Hepatocyte (in vitro differentiated cells): ENCODE results near the gene TTC7B. TPM values are rescaled to one million over a fixed set of nuclear protein-coding genes. Genes with fewer than 3 reads are reported as not detected.

Source experiments
- DNase-seq: peaks from one replicate; pipeline ENCODE4 v3.0.0-alpha.2; 2016; ENCODE audit warnings: low spot score
- H2AFZ ChIP-seq: fragments of 200-600 bp; sonication (generic); 2 replicates; pipeline ENCODE4 v1.6.0; 2016; ENCODE audit warnings: antibody characterized with exemption, mild to moderate bottlenecking
- H3K27ac ChIP-seq: fragments of 200-600 bp; sonication (generic); 2 replicates; pipeline ENCODE4 v1.5.1; 2016; ENCODE audit warnings: mild to moderate bottlenecking
- H3K27me3 ChIP-seq: fragments of 200-600 bp; sonication (generic); 2 replicates; pipeline ENCODE4 v1.6.1; 2016
- H3K36me3 ChIP-seq: fragments of 200-600 bp; sonication (generic); replicated peaks from 2 replicates; pipeline ENCODE4 v1.5.1; 2016; ENCODE audit warnings: low read depth; ENCODE audit not compliant: insufficient read depth
- H3K4me1 ChIP-seq: fragments of 200-600 bp; sonication (generic); 2 replicates; pipeline ENCODE4 v1.5.1; 2016; ENCODE audit warnings: mild to moderate bottlenecking, moderate library complexity; ENCODE audit not compliant: insufficient read depth
- H3K4me2 ChIP-seq: fragments of 200-600 bp; sonication (generic); 2 replicates; pipeline ENCODE4 v1.6.0; 2016
- H3K4me3 ChIP-seq: fragments of 200-600 bp; sonication (generic); 2 replicates; pipeline ENCODE4 v1.5.1; 2016; ENCODE audit warnings: mild to moderate bottlenecking
- H3K79me2 ChIP-seq: fragments of 200-600 bp; sonication (generic); 2 replicates; pipeline ENCODE4 v1.6.0; 2017; ENCODE audit warnings: mild to moderate bottlenecking
- H3K9me2 ChIP-seq: fragments of 200-600 bp; sonication (generic); replicated peaks from 2 replicates; pipeline ENCODE4 v1.6.0; 2017; ENCODE audit warnings: mild to moderate bottlenecking; ENCODE audit not compliant: insufficient read depth
- H3K9me3 ChIP-seq: fragments of 200-600 bp; sonication (generic); 2 replicates; pipeline ENCODE4 v1.5.1; 2016; ENCODE audit warnings: low read depth, mild to moderate bottlenecking
- H4K20me1 ChIP-seq: fragments of 200-600 bp; sonication (generic); 2 replicates; pipeline ENCODE4 v1.6.0; 2016; ENCODE audit warnings: mild to moderate bottlenecking; ENCODE audit not compliant: insufficient read depth, poor library complexity, severe bottlenecking
- EZH2 ChIP-seq: fragments of 200-600 bp; sonication (generic); IDR thresholded peaks from 2 replicates; pipeline ENCODE4 v1.6.1; 2016; ENCODE audit warnings: antibody characterized with exemption, mild to moderate bottlenecking, borderline replicate concordance
- EZH2phosphoT487 ChIP-seq: fragments of 200-600 bp; sonication (generic); IDR thresholded peaks from one replicate; pipeline ENCODE4 v1.6.1; 2018; ENCODE audit warnings: antibody characterized with exemption, mild to moderate bottlenecking, low read depth, moderate library complexity; ENCODE audit not compliant: unreplicated experiment, severe bottlenecking
- WGBS: methylation state at CpG from one replicate; pipeline ENCODE4 v1.1.6; 2016; ENCODE audit warnings: low lambda C conversion rate; ENCODE audit errors: missing lambda C conversion rate; 5-methylcytosine and 5-hydroxymethylcytosine counted together
- polyA plus RNA-seq: library from polyadenylated mRNA; unstranded; fragments of >200 nt; fragmentation: Nextera tagmentation; extraction: Ambion mirVana; gene quantifications from 2 replicates; pipeline ENCODE4 v1.2.1, GENCODE V29; 2016
- total RNA-seq: library from RNA; depleted of rRNA; stranded (reverse); fragments of >200 nt; gene quantifications from 2 replicates; pipeline ENCODE4 v1.2.3, GENCODE V29; 2014
- TF ChIP-seq, protein P1 (sequence below): fragments of 200-600 bp; sonication (generic); IDR thresholded peaks from 2 replicates; pipeline ENCODE4 v1.5.1; 2016; ENCODE audit warnings: antibody characterized with exemption, mild to moderate bottlenecking; ENCODE audit not compliant: poor library complexity

The TTC7B gene
- total and polyA plus RNA-seq, 2 experiments from 2014 or later = 10.7 to 25.5 TPM

DNA sequence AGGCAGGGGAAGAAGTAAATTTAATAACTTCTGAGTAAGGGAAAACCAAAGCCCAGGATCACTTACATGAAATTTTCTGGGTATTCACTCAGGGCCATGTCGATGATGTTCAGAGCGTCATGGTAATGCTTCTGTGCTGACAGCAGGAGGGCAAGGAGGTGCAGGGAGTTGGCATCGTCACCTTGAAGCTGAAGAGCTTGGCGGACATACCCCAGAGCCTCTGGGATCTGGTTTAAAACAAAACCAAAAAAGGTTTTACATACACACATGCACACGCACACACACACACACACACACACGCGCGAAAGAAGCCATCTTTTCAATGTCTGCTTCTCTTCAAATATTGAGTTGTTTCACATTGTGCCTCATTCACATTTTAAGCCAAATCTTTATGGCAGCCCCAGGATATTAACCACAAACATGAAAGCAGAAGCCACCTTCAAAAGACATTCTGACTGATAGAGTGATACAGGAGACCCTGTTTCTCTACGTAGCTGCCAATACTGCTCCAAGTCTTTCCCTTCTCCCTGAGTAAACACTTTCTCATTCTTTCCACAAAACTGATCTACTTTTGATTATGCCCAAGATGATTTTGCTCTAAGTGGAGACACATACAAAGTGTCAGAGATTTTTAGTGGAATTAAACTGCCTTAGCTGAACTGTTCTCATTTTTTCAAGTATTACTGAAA lies 172.1 kb downstream of the TTC7B start:
- no peaks in the 10 kb centered on the region for H3K9me2 ChIP-seq
- H3K27ac ChIP-seq = peak overlapping the region; percentile 20
- H3K4me3 ChIP-seq = no peak overlapping the region
- no peaks in the 10 kb centered on the region for H3K27me3 ChIP-seq
- H4K20me1 ChIP-seq = no peaks in the 10 kb centered on the region
- 76% methylated on average over 9 of the region's 9 CpGs for WGBS
- H3K4me2 ChIP-seq = no peak overlapping the region
- H2AFZ ChIP-seq = no peak overlapping the region
- H3K36me3 ChIP-seq = no peaks in the 10 kb centered on the region
- TF ChIP-seq, protein P1, sequence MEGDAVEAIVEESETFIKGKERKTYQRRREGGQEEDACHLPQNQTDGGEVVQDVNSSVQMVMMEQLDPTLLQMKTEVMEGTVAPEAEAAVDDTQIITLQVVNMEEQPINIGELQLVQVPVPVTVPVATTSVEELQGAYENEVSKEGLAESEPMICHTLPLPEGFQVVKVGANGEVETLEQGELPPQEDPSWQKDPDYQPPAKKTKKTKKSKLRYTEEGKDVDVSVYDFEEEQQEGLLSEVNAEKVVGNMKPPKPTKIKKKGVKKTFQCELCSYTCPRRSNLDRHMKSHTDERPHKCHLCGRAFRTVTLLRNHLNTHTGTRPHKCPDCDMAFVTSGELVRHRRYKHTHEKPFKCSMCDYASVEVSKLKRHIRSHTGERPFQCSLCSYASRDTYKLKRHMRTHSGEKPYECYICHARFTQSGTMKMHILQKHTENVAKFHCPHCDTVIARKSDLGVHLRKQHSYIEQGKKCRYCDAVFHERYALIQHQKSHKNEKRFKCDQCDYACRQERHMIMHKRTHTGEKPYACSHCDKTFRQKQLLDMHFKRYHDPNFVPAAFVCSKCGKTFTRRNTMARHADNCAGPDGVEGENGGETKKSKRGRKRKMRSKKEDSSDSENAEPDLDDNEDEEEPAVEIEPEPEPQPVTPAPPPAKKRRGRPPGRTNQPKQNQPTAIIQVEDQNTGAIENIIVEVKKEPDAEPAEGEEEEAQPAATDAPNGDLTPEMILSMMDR = no peak
- TF ChIP-seq EZH2phosphoT487 (no peak), EZH2 (no peak)
- no peaks in the 10 kb centered on the region for H3K79me2 ChIP-seq
- no peak for DNase-seq
- no peaks in the 10 kb centered on the region for H3K9me3 ChIP-seq
- peaks cover 19% of the 10 kb centered on the region for H3K4me1 ChIP-seq

DNA sequence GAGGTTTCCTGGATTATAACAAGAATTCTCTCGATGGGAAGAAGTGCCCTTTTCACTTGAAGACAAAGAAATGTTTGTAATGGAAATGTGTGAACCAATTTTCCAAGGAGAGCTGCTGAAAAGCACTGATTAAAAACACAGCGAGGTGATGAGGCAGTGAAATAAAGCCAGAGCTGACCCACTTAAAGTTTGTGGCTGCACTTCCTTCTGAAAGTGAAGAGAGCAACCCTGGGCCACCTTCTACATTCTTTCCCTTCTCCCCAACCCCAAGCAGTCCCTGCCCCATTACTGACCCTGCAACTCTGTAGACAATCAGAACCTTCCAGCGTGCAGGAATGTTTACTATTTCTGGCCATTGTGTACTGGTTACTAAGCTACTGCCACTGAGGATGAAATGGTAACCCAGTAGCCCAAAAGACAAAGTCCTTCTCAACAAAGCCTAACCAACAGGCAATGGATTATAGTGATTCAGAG lies 173.9 kb downstream of the TTC7B start:
- Histone ChIP-seq H3K27ac (peak overlapping the region; percentile 64), H3K36me3 (no peaks in the 10 kb centered on the region), H4K20me1 (no peaks in the 10 kb centered on the region), H3K4me2 (peak overlapping the region; percentile 51), H3K79me2 (no peaks in the 10 kb centered on the region), H3K4me1 (peaks cover 19% of the 10 kb centered on the region), H3K4me3 (no peak overlapping the region), H3K27me3 (no peaks in the 10 kb centered on the region), H2AFZ (no peak overlapping the region), H3K9me3 (no peaks in the 10 kb centered on the region), H3K9me2 (no peaks in the 10 kb centered on the region)
- WGBS = 28% methylated on average over 3 of the region's 3 CpGs
- peak; percentile 38 for DNase-seq
- TF ChIP-seq EZH2 (no peak), EZH2phosphoT487 (no peak)
- TF ChIP-seq, protein P1 = no peak

DNA sequence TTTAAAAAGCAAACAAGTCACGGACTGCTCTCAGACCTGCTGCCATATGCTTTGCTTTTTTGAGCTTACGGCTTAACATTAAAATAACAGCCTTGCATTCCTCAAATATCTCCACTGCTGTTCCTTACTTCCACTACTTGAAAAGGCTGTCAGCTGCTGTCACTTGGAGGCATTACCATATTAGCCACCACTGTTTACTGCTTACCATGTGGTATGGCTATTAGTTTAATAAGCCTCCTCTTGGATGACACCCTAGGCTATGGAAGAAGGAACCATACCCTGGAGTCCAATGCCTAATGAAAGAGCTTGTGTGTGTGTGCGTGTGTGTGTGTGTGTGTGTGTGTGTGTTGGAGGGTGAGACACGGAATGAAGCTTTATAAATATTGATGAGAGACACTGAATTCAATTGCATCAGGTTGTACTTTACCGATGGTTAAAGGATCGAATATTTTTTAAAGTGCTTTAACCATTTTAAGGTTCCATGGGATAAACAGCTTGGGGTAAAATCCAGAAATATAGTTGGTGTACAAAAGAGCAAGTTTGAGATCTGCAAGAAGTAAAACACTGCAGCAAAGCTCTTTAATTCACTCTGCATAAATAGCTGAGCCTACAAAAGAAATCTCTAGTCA lies 174.5 kb downstream of the TTC7B start:
- Histone ChIP-seq H2AFZ (no peak overlapping the region), H4K20me1 (no peaks in the 10 kb centered on the region), H3K4me1 (peaks cover 19% of the 10 kb centered on the region), H3K9me3 (no peaks in the 10 kb centered on the region), H3K79me2 (no peaks in the 10 kb centered on the region), H3K9me2 (no peaks in the 10 kb centered on the region), H3K4me3 (no peak overlapping the region), H3K27ac (peak overlapping the region; percentile 64), H3K27me3 (no peaks in the 10 kb centered on the region), H3K36me3 (no peaks in the 10 kb centered on the region), H3K4me2 (peak overlapping the region; percentile 51)
- TF ChIP-seq, protein P1 = no peak
- TF ChIP-seq EZH2phosphoT487 (no peak), EZH2 (no peak)
- 53% methylated on average over 6 of the region's 6 CpGs for WGBS
- no peak for DNase-seq
